Hippocampal formation (tissue), 2 donors: ENCODE measurements around the gene C1orf21.

ENCODE experiments used
- DNase-seq, 2 donors: peaks; one replicate each; lab custom pipeline; 2025; lab: John Stamatoyannopoulos, UW

Gene C1orf21

DNA sequence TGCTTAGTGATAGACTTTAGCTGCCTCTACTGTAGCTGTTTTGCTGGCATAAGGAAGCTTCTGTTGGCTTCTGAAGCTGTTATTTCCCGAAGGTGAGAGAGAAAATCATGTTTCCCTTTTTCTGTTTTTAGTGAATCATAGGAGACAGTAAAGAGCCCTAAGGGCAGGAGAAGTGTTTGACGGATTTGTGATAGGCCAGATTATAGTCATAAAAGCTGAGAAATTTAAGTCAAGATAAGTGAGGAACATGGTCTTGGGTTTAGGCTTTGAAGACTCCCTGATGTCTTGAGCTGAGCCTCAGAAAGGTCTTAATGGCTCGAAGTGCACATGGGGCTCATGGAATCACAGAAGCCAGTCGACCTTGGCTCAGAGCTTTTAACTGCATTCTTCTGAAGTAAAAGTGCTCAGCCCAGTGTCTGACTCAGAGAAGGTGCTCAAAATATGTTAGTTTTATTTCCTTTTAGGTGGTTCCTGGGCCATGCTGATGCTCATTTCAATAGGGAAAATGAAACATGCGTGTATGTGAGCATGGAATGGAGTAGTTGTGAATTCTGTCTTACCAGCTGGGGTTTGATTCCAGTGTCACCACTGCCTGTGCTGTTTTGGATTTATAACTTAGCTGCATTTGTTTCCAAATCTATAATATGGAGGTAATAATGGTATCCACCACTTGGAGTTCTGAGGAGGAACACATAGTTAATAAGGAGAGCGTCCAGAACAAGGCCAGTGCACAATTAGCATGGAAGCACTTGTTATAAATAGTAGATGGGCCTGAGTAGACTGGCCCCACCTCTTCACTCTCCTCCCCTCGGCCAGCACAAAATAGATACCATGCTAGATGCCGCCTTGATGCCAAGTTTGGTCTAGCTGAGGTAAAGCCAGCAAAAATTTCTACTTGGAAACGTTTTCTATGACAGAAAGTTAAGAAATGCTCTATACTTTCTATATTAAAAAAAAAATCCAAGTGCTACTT, 99.2 kb downstream of the C1orf21 start:
- no peak for DNase-seq

DNA sequence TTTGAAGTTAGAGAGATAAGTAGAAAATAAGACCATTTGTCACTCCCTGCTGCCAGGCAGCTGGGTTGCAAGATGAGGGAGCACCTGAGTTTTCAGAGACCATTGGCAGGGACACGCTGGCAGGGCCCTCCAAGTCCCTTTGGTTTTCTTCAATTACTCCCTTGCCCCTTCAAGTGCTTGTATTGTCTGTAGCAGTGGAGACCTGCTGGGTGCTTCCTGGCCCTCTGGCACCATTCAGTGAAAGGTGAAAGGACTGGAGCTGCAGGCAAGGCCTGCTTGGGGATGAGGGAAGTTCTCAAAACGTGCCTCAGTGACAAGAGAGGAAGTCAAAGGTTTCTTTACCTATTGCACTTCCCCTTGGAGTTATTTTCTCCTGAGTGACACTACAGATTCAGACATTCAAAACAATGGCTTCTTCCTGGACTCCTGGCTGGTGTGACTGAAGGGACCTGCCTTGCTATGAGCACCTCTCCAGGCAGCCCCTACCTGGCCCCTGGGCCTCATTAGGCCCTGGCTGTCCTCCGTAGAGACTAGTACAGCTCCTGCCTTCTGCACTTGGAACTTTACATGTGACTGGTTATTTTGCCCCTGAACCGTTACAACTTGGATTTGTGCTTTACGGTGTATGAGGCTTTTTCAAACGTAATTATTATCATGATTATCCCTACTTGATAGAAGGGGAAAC, 100.1 kb downstream of the C1orf21 start:
- DNase-seq: no peak

DNA sequence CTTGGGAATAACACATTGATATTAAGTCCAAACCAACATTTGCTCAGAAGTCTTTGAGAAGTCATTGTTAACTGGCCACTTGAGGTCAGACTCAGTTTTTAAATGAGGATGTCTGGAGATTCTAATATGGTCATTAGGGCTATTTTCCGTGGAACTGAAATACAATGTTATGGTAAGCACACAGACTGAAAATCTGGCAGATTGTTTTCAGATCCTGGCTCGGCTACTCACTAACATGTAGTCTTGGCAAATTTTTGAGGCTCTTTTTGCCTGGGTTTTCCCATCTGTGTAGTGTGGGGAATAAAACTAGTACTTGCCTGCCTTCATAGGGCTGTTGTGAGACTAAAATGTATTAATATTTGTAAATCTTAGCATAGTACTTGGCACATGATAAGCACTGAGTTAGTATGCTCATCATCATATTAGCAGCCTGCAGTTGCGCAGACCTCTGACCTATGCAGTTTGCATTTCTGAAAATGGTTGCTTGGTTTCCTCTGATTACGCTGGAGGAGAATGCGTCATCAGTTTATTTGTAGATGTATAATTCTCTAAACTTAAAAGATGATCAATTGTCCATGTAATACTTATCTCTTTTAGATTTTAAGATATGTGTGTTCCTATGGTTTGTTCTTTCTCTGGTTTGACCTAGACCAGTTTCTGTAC, 100.8 kb downstream of the C1orf21 start:
- DNase-seq: peak in 1 of 2 donors; percentile 15

DNA sequence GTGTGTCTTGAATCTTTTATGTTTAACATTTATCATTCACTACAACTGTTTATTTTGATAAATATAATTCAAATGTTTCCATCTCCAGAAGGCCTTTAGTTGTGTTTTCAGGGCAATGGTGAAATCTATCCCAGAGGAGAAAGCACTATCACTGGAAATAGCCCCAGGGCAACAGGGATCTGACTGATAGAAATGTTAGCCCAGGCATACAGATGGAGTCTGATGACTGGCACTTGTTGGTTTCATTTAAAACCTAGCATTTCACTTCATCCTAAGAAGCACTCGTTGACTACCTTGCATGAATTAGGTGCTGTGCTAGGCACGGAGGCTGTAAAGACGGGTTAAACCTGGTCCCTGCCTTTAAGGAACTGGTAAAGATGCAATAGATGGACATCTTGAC, 103.1 kb downstream of the C1orf21 start:
- no peak for DNase-seq

DNA sequence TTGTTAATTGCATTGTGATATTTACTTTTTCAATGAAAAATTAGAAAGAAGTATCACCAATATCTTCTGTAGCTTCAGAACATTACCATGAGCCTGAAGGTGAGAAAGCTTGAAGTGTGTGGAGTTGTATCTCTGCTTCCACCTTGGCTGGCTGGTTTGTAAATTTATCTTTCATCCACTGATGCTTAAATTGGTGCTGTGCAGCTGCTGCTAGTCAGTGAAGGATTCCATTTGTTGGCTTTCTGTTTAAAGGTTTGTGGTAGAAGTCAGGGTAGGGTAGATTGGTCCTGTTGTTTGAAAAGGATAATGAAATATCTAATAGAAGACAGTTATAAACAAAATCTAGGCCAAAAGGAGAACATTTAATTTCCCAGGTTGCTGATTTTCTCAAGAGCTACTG, 105.7 kb downstream of the C1orf21 start:
- no peak for DNase-seq

DNA sequence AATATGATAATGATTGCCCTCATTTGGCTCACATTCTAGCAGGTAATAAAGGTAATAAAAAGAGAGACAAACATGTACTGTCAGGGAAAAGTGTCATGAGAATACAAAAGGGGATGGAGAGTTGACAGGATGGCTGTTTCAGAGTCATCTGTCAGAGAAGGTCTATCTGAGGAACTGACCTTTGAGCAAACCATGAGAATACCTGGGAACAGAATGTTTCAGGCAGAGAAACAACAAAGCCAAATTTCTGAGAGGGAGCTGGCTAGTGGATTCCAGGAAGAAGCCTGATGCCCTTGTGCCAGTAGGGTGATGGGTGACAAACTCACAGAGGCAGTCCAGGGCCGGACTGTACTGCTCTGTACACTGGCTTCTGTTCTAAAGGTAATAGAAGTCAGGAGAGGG, 107.2 kb downstream of the C1orf21 start:
- DNase-seq: no peak

DNA sequence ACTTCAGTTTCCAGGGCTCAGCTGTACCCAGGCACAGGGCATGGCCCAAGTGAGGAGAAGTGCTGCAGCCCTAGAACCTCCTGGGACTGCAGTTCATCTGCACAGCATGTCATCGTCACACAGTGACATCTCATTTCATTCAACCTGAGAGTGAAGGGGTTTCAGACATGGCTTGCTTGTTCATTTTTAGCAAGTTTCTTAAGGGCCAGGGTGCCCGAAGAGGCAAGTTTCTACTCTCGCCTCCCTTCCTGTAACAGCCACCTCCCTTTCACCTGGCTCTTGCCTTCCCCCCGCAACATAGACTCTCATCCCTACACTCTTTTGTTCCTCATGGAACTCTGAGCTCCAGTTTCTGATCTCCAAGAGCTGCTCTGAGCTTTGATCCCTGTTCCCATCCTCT, 108.1 kb downstream of the C1orf21 start:
- DNase-seq: no peak

DNA sequence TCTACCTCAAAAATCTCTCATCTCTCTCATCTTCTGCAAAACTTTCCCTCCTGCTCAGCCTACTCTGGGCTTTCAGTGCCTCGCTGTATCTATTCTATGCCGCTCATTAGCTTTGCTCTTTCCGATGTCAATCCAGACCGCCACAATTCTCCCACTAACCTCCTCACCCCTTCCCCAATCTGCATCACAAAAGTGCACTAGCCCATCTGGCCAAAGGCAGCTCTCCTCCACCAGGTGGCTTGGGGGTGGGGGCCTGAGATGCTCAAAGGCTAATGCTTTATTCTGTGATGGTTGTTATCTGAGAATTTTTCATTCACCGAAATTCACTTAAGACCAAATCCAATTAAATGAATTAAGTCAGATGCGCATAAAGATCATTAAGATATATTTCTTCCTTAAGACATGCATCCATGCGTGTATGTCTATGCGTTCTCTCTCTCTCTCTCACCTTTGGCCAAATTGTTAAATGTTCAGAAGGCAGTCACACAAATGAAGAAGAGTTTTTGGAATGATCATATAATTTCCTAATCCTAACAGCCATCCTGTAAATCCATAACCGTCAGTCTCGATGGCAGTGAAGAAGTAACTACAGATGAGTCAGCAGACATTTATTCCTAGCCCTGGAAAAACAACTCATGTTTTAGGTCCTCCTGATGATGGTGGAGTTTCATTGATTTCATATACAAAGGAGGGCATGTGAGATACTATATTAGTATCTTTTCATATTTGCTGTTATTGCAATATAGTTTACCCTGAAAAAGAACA, 111.3 kb downstream of the C1orf21 start:
- no peak for DNase-seq

DNA sequence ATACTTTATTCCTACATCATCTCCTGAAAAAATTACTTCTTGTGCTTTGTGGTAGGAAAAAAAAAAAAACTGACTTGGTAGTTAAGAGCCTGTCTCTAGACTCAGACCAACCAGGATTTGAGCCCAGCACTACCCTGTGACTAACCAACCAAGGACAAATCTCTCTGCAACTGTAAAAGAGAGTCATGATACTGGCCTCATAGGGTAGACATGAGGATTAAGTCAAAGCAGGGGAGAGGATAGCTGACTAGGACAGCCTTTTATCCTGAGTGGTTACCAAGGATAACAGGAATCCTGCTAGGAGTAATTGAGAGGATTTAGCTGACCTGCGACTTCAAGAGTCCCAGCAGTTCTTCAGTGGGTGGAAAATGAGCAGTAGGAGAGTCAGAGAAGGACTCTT, 112.8 kb downstream of the C1orf21 start:
- DNase-seq: no peak

DNA sequence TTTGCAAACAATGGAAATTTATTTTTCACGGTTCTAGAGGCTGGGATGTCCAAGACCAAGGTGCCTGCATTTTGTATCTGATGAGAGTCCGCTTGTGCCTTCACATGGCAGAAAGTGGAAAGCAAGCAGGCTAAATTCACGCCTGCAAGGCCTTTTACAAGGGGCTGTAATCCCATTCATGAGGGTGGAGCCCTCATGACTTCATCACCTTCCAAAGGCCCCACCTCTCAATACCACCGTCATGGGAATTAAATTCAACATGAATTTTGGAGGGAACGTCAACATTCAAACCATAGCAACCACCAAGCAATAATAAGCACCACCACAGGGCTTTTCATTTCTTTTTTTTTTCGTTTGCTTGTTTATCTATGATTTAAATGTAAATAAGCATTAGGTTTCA, 115.3 kb downstream of the C1orf21 start:
- no peak for DNase-seq

DNA sequence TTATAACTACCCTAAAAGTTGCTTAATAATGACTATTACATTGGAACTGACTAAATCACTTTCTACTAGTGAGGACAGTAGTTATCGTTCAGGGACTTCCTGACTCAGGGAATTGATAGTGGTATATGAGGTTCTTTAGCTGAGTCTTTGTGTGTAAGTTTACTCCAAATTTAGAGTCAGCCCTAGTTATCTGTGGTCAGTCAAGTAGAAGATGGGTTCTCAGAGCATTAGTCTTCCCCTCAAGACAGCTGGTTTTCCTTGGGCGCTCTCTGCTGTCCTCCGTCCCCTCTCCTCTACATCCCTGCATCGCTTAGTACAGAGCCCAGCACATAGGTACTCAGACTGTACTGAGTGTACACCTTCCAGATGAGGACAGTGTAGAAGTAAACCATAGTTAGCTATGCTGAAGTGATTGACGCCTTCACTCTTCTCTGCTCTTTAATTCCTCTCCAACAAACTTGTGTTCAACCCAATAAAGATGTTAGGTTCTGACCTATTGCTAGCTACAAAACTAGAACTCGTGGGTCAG, 116.5 kb downstream of the C1orf21 start:
- DNase-seq: no peak

DNA sequence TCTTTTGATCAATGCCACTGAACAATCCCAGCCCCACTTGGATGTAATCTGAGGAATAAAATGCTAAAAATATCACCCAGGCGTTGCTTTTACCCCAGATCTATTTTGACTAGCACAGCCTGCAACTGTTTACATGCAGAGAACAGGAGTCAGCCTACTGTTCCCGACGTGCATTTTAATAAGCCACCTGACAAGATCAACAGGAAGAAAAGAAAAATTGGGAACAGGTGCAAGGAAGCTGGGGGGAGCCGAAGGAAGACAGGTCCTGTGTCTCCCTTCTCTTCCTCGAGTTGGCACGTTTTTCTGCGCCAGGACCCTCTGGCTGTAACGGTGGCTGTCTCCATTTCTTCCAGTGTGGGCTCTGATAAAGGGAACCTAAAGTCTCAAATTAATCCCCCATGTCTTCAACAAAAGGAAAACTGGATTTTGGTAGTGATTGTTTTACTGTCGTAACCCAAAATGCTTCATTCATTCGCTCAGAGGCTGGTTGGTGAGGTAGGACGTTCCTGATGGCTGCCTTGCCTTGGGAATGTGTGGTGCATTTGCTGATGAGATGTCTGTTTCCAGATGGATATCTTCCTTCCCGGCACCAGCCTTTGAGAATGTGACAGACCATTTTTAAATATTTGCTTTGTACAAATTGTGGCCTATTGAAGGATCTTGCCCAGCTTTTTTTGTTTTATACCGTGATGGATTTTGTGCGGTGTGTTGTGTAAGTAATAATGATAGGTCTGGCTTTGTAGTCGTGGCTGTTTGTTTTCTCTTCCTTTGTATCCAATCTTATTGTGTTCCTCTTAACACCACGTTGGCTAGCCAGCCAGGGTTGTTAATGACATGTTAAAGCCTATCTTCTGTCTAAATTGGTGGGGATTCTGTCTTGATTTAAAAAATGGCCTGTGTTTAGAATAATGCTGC, 117.5 kb downstream of the C1orf21 start:
- peak in 1 of 2 donors; percentile 30 for DNase-seq

DNA sequence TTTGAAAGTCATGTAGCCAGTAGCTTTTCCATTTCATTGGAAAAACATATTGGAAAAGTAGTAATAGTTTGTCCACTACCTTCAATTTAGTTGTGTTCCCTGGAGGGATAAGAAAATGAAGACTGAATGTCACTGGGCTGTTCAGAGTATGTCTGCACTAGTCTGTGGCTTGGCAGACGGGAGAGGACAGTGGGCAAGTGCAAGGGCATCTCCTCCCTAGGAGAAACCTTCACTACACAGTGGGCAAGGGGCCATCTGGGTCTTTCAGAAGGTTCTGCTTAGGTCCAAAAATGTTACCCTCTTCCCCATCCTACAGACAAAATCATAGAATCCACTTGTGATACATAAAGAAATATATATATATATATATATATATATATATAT, 118.1 kb downstream of the C1orf21 start:
- no peak for DNase-seq

DNA sequence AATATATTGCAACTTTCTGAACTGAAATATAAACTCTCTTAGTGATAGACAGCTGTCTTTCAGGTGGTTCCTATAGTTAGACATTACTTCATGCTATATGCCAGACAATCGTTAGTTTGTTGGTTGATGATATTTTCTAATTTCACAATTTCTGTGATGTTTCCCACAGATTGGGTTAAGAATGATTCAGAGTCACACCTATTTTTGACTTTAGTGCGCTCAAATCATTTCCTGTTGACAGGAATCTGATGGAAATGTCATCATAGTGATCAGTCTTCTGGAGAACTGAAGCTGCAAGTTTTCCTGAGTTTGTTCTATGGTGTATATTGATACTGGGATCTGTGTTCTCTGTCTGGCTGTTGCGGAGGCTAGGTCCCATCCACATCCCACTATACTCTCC, 119.7 kb downstream of the C1orf21 start:
- DNase-seq: no peak

DNA sequence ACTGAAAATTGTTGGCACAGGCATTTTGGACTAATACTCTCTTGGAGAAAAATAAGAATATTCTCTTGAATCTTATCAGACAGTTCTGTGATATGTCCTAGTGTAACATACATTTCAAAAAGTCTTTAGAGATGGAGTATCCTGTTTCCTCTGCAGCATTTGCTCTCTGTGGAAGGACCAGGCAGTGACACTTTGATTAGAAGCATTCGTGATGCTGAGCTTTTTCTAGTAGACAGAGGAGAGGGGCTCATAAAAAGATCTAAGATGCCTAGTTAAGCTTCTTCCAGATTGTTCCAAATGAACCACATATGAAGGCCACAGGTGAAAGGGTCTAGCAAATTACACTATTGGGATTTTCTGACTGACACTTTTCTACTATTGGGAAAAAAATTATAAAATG, 120.3 kb downstream of the C1orf21 start:
- DNase-seq: no peak

DNA sequence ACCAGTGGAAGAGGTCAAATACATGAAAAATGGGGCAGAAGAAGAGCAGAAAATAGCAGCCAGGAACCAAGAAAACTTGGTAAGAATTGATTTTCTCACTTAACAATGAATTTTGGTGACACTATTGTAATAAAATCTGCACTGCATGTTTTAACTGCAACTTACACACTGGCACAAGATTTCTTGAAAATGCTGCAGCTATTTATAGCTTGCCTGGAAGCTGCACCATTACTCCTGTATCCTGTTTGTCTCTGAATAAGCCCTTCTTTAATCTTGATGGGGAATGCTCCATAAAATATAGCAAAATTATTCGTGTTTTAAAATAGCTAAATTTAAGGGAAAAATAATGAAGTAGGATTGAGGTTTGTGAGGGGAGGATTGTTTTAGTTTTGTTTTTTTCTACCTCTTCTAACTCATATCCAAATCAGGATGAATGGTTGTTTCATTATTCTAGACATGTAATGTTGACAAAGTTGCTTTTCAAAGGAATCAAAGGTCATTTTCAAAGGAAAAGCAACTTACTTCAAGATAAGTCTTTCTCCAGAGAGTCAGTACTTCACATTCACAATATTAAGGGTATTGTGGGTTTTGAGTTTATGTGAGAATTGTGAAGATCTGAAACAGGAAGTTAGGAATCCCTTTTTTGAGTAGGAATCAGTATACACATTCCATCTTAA, 120.9 kb downstream of the C1orf21 start:
- no peak for DNase-seq

DNA sequence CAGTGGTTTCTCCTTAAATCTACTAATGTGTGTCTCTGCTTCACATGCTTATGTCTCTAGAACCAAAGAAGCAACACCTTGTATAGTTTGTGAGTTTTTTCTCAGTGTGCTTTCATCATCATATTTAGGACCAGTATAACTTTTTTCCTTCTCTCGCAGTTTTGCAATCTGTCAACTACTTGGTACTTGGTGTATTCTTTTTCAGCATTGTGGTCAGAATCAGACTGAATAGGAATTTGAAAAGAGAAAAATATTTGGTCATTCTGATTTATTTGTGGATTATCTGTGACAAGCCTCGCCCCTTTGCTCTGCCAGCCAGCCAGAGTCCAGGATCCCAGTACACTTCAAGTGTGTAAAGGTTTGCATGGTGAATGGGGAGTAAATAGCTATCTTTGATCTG, 122.3 kb downstream of the C1orf21 start:
- no peak for DNase-seq

DNA sequence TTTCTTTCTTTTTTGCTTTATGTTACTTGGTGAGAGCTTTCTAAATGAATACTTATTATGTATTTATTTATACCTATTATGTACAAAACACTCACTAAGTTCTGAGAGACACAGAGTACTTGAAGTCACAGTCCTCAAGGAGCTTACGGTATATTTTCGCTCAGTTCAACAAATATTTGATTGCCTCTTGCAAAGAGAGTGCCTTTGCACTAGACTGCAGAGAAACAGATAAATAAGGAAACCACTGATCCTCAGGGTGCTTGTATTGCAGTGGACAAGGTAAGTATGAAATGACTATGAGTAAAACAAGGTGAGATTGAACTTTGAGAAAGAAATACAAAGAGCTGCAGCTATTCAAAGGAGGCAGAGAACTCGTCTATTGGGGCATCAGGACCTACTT, 123.3 kb downstream of the C1orf21 start:
- DNase-seq: no peak

DNA sequence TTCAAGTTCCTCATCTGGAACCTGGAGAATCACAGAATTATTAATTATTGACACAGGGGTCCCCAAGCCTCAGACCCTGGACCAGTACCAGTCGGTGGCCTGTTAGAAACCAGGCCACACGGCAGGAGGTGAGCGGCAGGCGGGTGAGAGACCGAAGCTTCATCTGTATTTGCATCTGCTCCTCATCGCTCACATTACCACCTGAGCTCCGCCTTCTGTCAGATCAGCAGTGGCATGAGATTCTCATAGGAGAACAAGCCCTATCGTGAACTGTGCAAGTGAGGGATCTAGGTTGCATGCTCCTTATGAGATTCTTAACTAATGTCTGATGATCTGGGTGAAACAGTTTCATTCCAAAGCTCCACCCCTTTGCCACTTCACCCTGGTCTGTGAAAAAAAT, 125.9 kb downstream of the C1orf21 start:
- DNase-seq: no peak

DNA sequence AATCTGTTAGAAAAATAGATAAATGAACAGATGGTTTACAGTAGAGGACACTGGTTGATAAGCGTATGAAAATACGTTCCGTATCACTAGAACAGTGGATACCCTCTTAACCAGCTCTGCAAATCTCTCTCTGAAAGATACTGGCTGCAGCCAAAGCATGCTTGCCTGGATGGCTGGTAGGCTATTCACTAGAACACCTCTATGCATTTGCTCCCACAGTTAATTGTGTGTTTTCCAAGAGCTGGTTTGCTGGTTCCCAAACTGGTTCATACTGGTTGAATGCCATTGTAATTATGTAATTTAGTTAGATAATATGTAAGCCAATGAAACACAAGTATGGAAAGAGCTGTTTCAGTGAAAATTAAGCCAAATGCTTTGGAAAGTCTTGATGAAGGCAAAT, 126.6 kb downstream of the C1orf21 start:
- no peak for DNase-seq
